Subcutaneous adipose tissue (tissue), 4 donors: ENCODE data around the gene NLGN1. TPM values are rescaled to one million over a fixed set of nuclear protein-coding genes. Genes with fewer than 3 reads are reported as not detected.

Source experiments
- CTCF ChIP-seq: fragments of 450-650 bp; IDR thresholded peaks from one replicate; pipeline ENCODE4 v1.5.1; 2016; ENCODE audit warnings: low read depth, mild to moderate bottlenecking, control low read depth, antibody characterized with exemption, moderate library complexity
- total RNA-seq, 4 donors: library from RNA; depleted of rRNA; stranded (reverse); fragments of >200 nt; gene quantifications; one replicate each; pipeline ENCODE4 v1.1.0, GENCODE V29; 2016

The NLGN1 gene
- total RNA-seq, 4 donors from 2014 or later, result 5.1 to 16.5 (median 7.9) TPM

DNA sequence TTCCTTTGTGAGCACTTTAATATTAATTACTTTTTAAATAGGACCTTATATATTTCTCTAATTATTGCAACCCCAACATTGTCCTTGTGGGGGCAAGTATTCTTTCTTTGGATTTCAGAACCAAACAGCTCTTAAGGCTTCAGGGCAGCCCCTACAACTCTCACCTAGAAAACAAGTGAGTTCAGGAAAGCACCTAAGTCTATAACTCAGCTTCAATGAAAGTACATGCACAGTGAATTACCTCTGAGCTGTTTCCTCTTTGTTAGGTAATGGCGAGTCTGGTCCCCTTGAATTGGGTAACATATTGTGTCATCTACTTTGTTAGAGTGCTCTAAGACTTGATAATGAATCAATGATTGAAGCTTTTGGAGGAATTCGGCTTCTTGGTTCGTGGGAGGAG, 545.7 kb downstream of the NLGN1 start:
- TF ChIP-seq CTCF, result no peak

DNA sequence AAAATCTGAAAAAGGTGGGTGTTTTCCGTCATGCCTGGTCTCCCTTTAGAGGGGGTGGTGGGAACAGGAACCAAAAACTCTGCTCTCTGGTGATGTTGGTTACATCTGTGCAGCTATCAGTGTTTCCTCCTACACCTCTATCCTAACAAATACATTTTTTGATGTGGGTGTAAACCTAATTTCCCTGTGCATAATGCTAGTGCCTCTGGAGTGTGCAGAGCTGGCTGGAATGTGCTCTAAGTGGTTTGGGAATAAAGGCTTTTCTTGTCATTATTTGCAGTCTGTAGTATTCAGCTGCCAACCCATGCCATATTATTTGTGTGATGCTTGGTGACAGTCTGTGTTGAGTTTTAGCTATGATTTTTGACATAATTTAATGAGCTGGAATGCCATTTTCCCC, 547.6 kb downstream of the NLGN1 start:
- no peak for TF ChIP-seq CTCF

DNA sequence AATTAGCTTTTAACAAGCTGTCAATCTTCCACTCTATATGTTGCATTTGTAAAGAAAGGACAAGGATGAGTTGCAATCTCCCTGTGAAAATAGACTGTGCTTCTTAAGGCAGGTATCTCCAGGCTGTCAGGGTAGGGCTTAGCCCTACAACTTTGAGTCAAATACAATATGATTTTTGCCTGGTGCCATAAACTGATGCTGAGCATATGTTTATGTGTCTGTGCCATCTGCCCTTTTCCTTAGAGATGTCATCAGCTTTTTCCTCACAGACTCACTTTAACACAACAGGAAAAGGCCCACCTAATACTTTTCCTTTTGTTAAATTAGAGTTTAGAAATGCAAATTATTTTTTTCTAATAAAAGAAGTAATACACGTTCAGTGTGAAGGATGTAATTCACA, 548.3 kb downstream of the NLGN1 start:
- no peak for TF ChIP-seq CTCF

- TF ChIP-seq CTCF, result no peak
These were observed 557.1 kb downstream of the NLGN1 start for GRCh38 chr3:173954647-173955046.

- TF ChIP-seq CTCF, result no peak
These were observed 560.1 kb downstream of the NLGN1 start for GRCh38 chr3:173957646-173958045.

DNA sequence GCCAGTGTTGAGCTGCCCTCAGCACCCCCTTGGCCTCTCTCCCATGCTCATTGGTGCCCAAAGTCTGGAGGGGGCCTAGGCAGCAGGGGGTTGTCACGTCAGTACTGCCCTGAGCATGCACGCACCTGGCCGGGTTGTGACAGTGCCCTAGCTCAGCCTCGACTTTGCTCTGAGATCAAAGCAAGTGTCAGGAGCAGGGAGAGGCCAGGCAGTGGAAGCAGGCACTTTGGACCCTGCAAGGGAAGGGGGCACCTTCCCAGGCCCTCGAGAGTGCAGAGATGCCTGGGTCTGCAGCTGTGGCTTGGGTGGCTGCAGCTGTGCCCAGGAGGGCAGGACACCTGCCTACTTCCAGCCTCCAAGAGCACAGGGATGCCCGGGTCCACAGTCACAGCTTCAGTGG, 561.3 kb downstream of the NLGN1 start:
- TF ChIP-seq CTCF, result no peak

DNA sequence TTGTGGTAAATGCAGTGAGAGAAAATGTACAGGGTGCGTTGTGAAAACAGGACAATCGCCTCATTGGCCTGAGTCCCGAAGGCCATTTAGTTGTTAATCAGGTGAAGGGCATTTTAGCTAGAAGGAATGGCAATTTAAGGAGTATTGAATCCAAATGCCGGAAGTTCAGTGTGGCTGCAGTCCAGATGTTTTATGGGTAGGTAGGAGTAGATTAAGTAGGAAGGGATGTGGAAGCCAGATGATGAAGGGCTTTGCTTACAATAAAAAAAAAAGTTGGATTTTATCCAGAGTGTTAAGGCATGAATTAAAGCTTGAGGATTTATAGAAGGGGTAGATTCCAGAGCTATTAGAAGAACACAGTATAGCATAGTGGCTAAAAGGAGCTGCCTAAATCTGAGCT, 572.7 kb downstream of the NLGN1 start:
- TF ChIP-seq CTCF, result no peak

- TF ChIP-seq CTCF, result no peak
These were observed 578.7 kb downstream of the NLGN1 start for GRCh38 chr3:173976281-173976680.
